IMR-90 (cell line): ENCODE measurements around the gene FCN1. TPM values are rescaled to one million over a fixed set of nuclear protein-coding genes. Genes with fewer than 3 reads are reported as not detected.

Experiments
- ATAC-seq: fragments of 200-7000 bp; cut with Tn5 transposase; 2 replicates; pipeline ENCODE4 v1.9.1; 2020; ENCODE audit warnings: low read depth, mild to moderate bottlenecking, moderate library complexity
- BruUV-seq: library from RNA; stranded (reverse); fragments of 400-500 nt; replicated peaks from 2 replicates; lab custom pipeline; 2021; lab: Mats Ljungman, UMichigan
- CTCF ChIA-PET: fragments of 300-600 bp; formaldehyde crosslinking; extraction: SDS; loops from one replicate; lab custom pipeline; 2021; ENCODE audit warnings: antibody characterized with exemption; lab: Yijun Ruan, JAX
- POLR2A ChIA-PET: fragments of 300-600 bp; sonication (Branson Sonifier 250); formaldehyde crosslinking; loops from one replicate; lab custom pipeline; 2022; ENCODE audit warnings: antibody characterized with exemption; ENCODE audit not compliant: unreplicated experiment; lab: Charles Lee
- DNase-seq: peaks from one replicate; pipeline ENCODE4 v3.0.0; 2013
- H2AFZ ChIP-seq: replicated peaks from 2 replicates; pipeline ENCODE3; 2013; ENCODE audit warnings: low read length, mild to moderate bottlenecking; ENCODE audit not compliant: poor library complexity
- H2AK5ac ChIP-seq: 2 replicates; pipeline ENCODE4 v1.6.1; 2013; ENCODE audit warnings: low read depth, low read length, inconsistent platforms
- H2AK9ac ChIP-seq: replicated peaks from 2 replicates; pipeline ENCODE3; 2013; ENCODE audit warnings: mild to moderate bottlenecking, low read depth, low read length, moderate library complexity; ENCODE audit not compliant: poor library complexity
- H2BK120ac ChIP-seq: 2 replicates; pipeline ENCODE4 v1.6.1; 2013; ENCODE audit warnings: low read depth, low read length, inconsistent platforms
- H2BK15ac ChIP-seq: 3 replicates; pipeline ENCODE4 v1.6.1; 2013; ENCODE audit warnings: low read depth, low read length, inconsistent platforms
- H2BK20ac ChIP-seq: 2 replicates; pipeline ENCODE4 v1.6.1; 2013; ENCODE audit warnings: low read depth, mild to moderate bottlenecking, inconsistent platforms, low read length, moderate library complexity
- H2BK5ac ChIP-seq: 2 replicates; pipeline ENCODE4 v1.6.1; 2013; ENCODE audit warnings: mild to moderate bottlenecking, low read depth, low read length, inconsistent platforms; ENCODE audit not compliant: poor library complexity, severe bottlenecking
- H3K14ac ChIP-seq: replicated peaks from 2 replicates; pipeline ENCODE4 v1.6.1; 2013; ENCODE audit warnings: low read depth, low read length, inconsistent platforms
- H3K18ac ChIP-seq: 2 replicates; pipeline ENCODE4 v1.6.1; 2013; ENCODE audit warnings: low read depth, low read length, control low read depth
- H3K23ac ChIP-seq: 2 replicates; pipeline ENCODE4 v1.6.1; 2013; ENCODE audit warnings: low read depth, low read length, inconsistent platforms
- H3K27ac ChIP-seq: 2 replicates; pipeline ENCODE4 v1.5.1; 2013; ENCODE audit warnings: mild to moderate bottlenecking, control low read depth, low read length; ENCODE audit not compliant: insufficient read depth
- H3K27me3 ChIP-seq: 2 replicates; pipeline ENCODE4 v1.6.1; 2013; ENCODE audit warnings: low read length; ENCODE audit not compliant: control insufficient read depth, insufficient read depth
- H3K36me3 ChIP-seq: 2 replicates; pipeline ENCODE4 v1.6.1; 2013; ENCODE audit warnings: low read length, mixed read lengths; ENCODE audit not compliant: control insufficient read depth, insufficient read depth
- H3K4ac ChIP-seq: 2 replicates; pipeline ENCODE4 v1.6.1; 2013; ENCODE audit warnings: low read depth, low read length, inconsistent platforms
- H3K4me1 ChIP-seq: 2 replicates; pipeline ENCODE4 v1.6.1; 2013; ENCODE audit warnings: low read length, mixed read lengths; ENCODE audit not compliant: control insufficient read depth, insufficient read depth
- H3K4me2 ChIP-seq: 2 replicates; pipeline ENCODE4 v1.6.1; 2013; ENCODE audit warnings: low read depth, mild to moderate bottlenecking, control low read depth, low read length, moderate library complexity
- H3K4me3 ChIP-seq: 2 replicates; pipeline ENCODE4 v1.5.1; 2013; ENCODE audit warnings: low read depth, mild to moderate bottlenecking, control low read depth, low read length, moderate library complexity; ENCODE audit not compliant: insufficient read depth
- H3K56ac ChIP-seq: 2 replicates; pipeline ENCODE4 v1.6.1; 2013; ENCODE audit warnings: low read length, inconsistent platforms; ENCODE audit not compliant: insufficient read depth; ENCODE audit errors: extremely low read depth
- H3K79me1 ChIP-seq, 2 experiments: 2 replicates each; pipeline ENCODE4 v1.6.1; 2013; ENCODE audit warnings: low read length in 2 of 2, inconsistent platforms in 1 of 2, low read depth in 1 of 2
- H3K9ac ChIP-seq: 2 replicates; pipeline ENCODE4 v1.6.1; 2013; ENCODE audit warnings: low read depth, low read length, control low read depth
- H3K9me1 ChIP-seq: 2 replicates; pipeline ENCODE4 v1.6.1; 2013; ENCODE audit warnings: low read length, inconsistent platforms; ENCODE audit not compliant: insufficient read depth
- H3K9me3 ChIP-seq: 2 replicates; pipeline ENCODE4 v1.6.1; 2013; ENCODE audit warnings: low read length; ENCODE audit not compliant: control insufficient read depth, insufficient read depth
- H4K20me1 ChIP-seq: 2 replicates; pipeline ENCODE4 v1.6.1; 2013; ENCODE audit warnings: low read length, inconsistent platforms; ENCODE audit not compliant: insufficient read depth
- H4K5ac ChIP-seq: 2 replicates; pipeline ENCODE4 v1.6.1; 2013; ENCODE audit warnings: mild to moderate bottlenecking, low read depth, low read length, control low read depth
- H4K8ac ChIP-seq, 2 experiments: 2 replicates each; pipeline ENCODE4 v1.6.1; 2013; ENCODE audit warnings: low read depth in 2 of 2, low read length in 2 of 2, control low read depth in 1 of 2, inconsistent platforms in 1 of 2
- H4K91ac ChIP-seq: 2 replicates; pipeline ENCODE4 v1.6.1; 2013; ENCODE audit warnings: low read depth, low read length, inconsistent platforms; ENCODE audit not compliant: insufficient read depth
- SMC3 ChIP-seq: fragments of 150-350 bp; IDR thresholded peaks from 2 replicates; pipeline ENCODE4 v1.6.1; 2016; ENCODE audit warnings: low read depth, mild to moderate bottlenecking, antibody characterized with exemption, low read length, moderate library complexity
- WGBS, 2 experiments: methylation state at CpG; one replicate each; pipeline versions ENCODE4 v1.1.5 to v1.1.7; 2013; ENCODE audit warnings: missing lambda C conversion rate in 2 of 2; ENCODE audit not compliant: insufficient read length in 1 of 2; ENCODE audit errors: extremely low coverage in 2 of 2; 5-methylcytosine and 5-hydroxymethylcytosine counted together
- dilution Hi-C: fragments of 300-500 bp; cut with HindIII; formaldehyde crosslinking; loops from one replicate; pipeline ENCODE4 v1.14.3; 2018; ENCODE audit warnings: low sequenced_read_pairs; ENCODE audit not compliant: unreplicated experiment
- in situ Hi-C: fragments of 300-500 bp; cut with MboI; formaldehyde crosslinking; loops from 3 replicates; pipeline ENCODE4 v1.14.3; 2019; ENCODE audit warnings: low sequenced_read_pairs, inconsistent platforms, mixed read lengths
- intact Hi-C: fragments of 100-400 bp; cut with micrococcal nuclease; formaldehyde crosslinking; loops from 2 replicates; pipeline ENCODE4 v1.10.0; 2022
- polyA plus RNA-seq, 3 experiments: library from polyadenylated mRNA; depleted of rRNA; stranded (reverse); fragments of >200 nt; gene quantifications; 2 replicates each; pipeline ENCODE4 v1.2.3, GENCODE V29; 2012; ENCODE audit warnings: low replicate concordance in 1 of 3
- total RNA-seq: library from RNA; depleted of rRNA; stranded (reverse); fragments of >200 nt; gene quantifications from 2 replicates; pipeline ENCODE4 v1.2.3, GENCODE V29; 2012

Gene FCN1
- total and polyA plus RNA-seq, 2 of the 4 experiments (the other 2 are of a cell fraction): not detected

- no peak overlapping the region for H2AFZ ChIP-seq
- H4K20me1 ChIP-seq: no peaks in the 10 kb centered on the region
- no TSS peak for BruUV-seq
- POLR2A ChIA-PET: interaction anchor here (0.5 kb wide), 1 partner anchor 508 kb away, joined by 4 read pairs; no protein-coding TSS in a partner anchor
- no peak overlapping the region for H4K91ac ChIP-seq
- intact Hi-C loops (no loop called here), in situ Hi-C loops (no loop called here), dilution Hi-C loops (no loop called here)
- no peak overlapping the region for H3K4me3 ChIP-seq
- ATAC-seq: no peak
- no peaks in the 10 kb centered on the region for H3K9me3 ChIP-seq
- H3K4ac ChIP-seq: no peak overlapping the region
- no peak overlapping the region for H3K56ac ChIP-seq
- H3K9me1 ChIP-seq: no peaks in the 10 kb centered on the region
- no peak for TF ChIP-seq SMC3
- no peak overlapping the region for H3K9ac ChIP-seq
- no CpG with 5 or more reads among the region's 1 CpG for WGBS, 2 experiments
- no peak overlapping the region for H4K8ac ChIP-seq
- H3K23ac ChIP-seq: no peak overlapping the region
- no peak overlapping the region for H2BK120ac ChIP-seq
- no peak overlapping the region for H2BK20ac ChIP-seq
- H3K4me1 ChIP-seq: no peaks in the 10 kb centered on the region
- no peaks in the 10 kb centered on the region for H3K79me1 ChIP-seq
- H3K36me3 ChIP-seq: no peaks in the 10 kb centered on the region
- no peak overlapping the region for H3K4me2 ChIP-seq
- CTCF ChIA-PET: no interaction called here
- peaks cover 8% of the 10 kb centered on the region; the same call in 1 of the 2 replicates for H3K27me3 ChIP-seq
- no peak overlapping the region for H2AK5ac ChIP-seq
- H2BK15ac ChIP-seq: no peak overlapping the region
- no peak overlapping the region for H3K18ac ChIP-seq
- no peak overlapping the region for H3K27ac ChIP-seq
- no peak for DNase-seq
- no peak overlapping the region for H2AK9ac ChIP-seq
- H2BK5ac ChIP-seq: no peak overlapping the region
- no peak overlapping the region for H3K14ac ChIP-seq
- no peak overlapping the region for H4K5ac ChIP-seq
These were observed 34.3 kb upstream of the FCN1 start for GRCh38 chr9:134951994-134952393.
